ENCODE measurements around the gene R3HDM4. TPM values are rescaled to one million over a fixed set of nuclear protein-coding genes. Genes with fewer than 3 reads are reported as not detected.
A peak's percentile ranks its signal among the peaks of the same experiment; 100 is the strongest.
"Not testable (repeated sequence)": the region's sequence is repeated elsewhere in the genome, so short reads cannot be mapped to it uniquely, and the experiment has no call there.

R3HDM4 gene
- total RNA-seq, 2 donors from 2014 or later: 48.4 to 68.3 TPM

GRCh38 chr19:881385-882071 lies 31.5 kb downstream of the R3HDM4 start:
- H3K4me3 Mint-ChIP-seq: no peak overlapping the region
- no peaks in the 10 kb centered on the region for H3K36me3 Mint-ChIP-seq
- no peaks in the 10 kb centered on the region for H3K4me1 Mint-ChIP-seq (ENCODE audit: low read depth in 2 of 2)
- DNase-seq (ENCODE audit: low spot score) (no peak), ATAC-seq (no peak)
- H3K27me3 Mint-ChIP-seq: no peaks in the 10 kb centered on the region
- H3K27ac Mint-ChIP-seq: no peak overlapping the region
- no peaks in the 10 kb centered on the region for H3K9me3 Mint-ChIP-seq

- Mint-ChIP-seq H3K4me1 (ENCODE audit: low read depth in 2 of 2) (no peaks in the 10 kb centered on the region), H3K27me3 (no peaks in the 10 kb centered on the region), H3K9me3 (no peaks in the 10 kb centered on the region), H3K36me3 (no peaks in the 10 kb centered on the region), H3K4me3 (no peak overlapping the region), H3K27ac (no peak overlapping the region)
- no peak for ATAC-seq
- no peak for DNase-seq (ENCODE audit: low spot score)
Measured at GRCh38 chr19:879711-880438, 33.1 kb downstream of the R3HDM4 start.

- not testable (repeated sequence) for ATAC-seq
Measured at GRCh38 chr19:878751-879561, 34.1 kb downstream of the R3HDM4 start.

GRCh38 chr19:877992-878660 lies 34.9 kb downstream of the R3HDM4 start:
- not testable (repeated sequence) for H3K4me1 Mint-ChIP-seq (ENCODE audit: low read depth in 2 of 2); H3K36me3 Mint-ChIP-seq; DNase-seq (ENCODE audit: low spot score); H3K27ac Mint-ChIP-seq; H3K9me3 Mint-ChIP-seq; H3K4me3 Mint-ChIP-seq; H3K27me3 Mint-ChIP-seq; ATAC-seq

More at GRCh38 chr19:878751-879561, 34.1 kb downstream of the R3HDM4 start:
- H3K27ac Mint-ChIP-seq; H3K27me3 Mint-ChIP-seq; H3K4me3 Mint-ChIP-seq; H3K9me3 Mint-ChIP-seq; DNase-seq (ENCODE audit: low spot score); H3K36me3 Mint-ChIP-seq; H3K4me1 Mint-ChIP-seq (ENCODE audit: low read depth in 2 of 2): not testable (repeated sequence)

- ATAC-seq: no peak
- Mint-ChIP-seq H3K4me3 (no peak overlapping the region), H3K27ac (no peak overlapping the region), H3K27me3 (no peaks in the 10 kb centered on the region), H3K4me1 (ENCODE audit: low read depth in 2 of 2) (peaks cover 0 to 2% of the 10 kb centered on the region in 2 donors), H3K9me3 (no peaks in the 10 kb centered on the region), H3K36me3 (no peaks in the 10 kb centered on the region)
- DNase-seq (ENCODE audit: low spot score): no peak
Measured at GRCh38 chr19:876780-877314, 36.2 kb downstream of the R3HDM4 start.

GRCh38 chr19:876089-876488 lies 36.9 kb downstream of the R3HDM4 start:
- Mint-ChIP-seq H3K27ac (no peak overlapping the region), H3K36me3 (no peaks in the 10 kb centered on the region), H3K4me3 (no peak overlapping the region), H3K4me1 (ENCODE audit: low read depth in 2 of 2) (peaks cover 0 to 2% of the 10 kb centered on the region in 2 donors), H3K9me3 (no peaks in the 10 kb centered on the region), H3K27me3 (no peaks in the 10 kb centered on the region)
- DNase-seq (ENCODE audit: low spot score): no peak
- no peak for ATAC-seq

GRCh38 chr19:875265-875879 lies 37.6 kb downstream of the R3HDM4 start:
- Mint-ChIP-seq H3K4me1 (ENCODE audit: low read depth in 2 of 2) (peaks cover 0 to 2% of the 10 kb centered on the region in 2 donors), H3K27ac (no peak overlapping the region), H3K36me3 (no peaks in the 10 kb centered on the region), H3K4me3 (no peak overlapping the region), H3K27me3 (no peaks in the 10 kb centered on the region), H3K9me3 (no peaks in the 10 kb centered on the region)
- ATAC-seq (no peak), DNase-seq (ENCODE audit: low spot score) (no peak)

- DNase-seq (ENCODE audit: low spot score): no peak
- H3K9me3 Mint-ChIP-seq: no peaks in the 10 kb centered on the region
- no peak overlapping the region for H3K4me3 Mint-ChIP-seq
- no peak for ATAC-seq
- no peaks in the 10 kb centered on the region for H3K27me3 Mint-ChIP-seq
- no peaks in the 10 kb centered on the region for H3K36me3 Mint-ChIP-seq
- no peak overlapping the region for H3K27ac Mint-ChIP-seq
- peaks cover 0 to 2% of the 10 kb centered on the region in 2 donors for H3K4me1 Mint-ChIP-seq (ENCODE audit: low read depth in 2 of 2)
Measured at GRCh38 chr19:873561-874041, 39.4 kb downstream of the R3HDM4 start.

- Mint-ChIP-seq H3K4me3 (no peak overlapping the region), H3K36me3 (no peaks in the 10 kb centered on the region)
- peak; percentile 80 to 89 for ATAC-seq
Measured at GRCh38 chr19:873084-873483, 39.9 kb downstream of the R3HDM4 start.

GRCh38 chr19:872266-872951 lies 40.6 kb downstream of the R3HDM4 start:
- ATAC-seq: peak; percentile 74

More at GRCh38 chr19:873084-873483, 39.9 kb downstream of the R3HDM4 start:
- Mint-ChIP-seq H3K27me3 (no peaks in the 10 kb centered on the region), H3K4me1 (ENCODE audit: low read depth in 2 of 2) (peaks cover 0 to 2% of the 10 kb centered on the region in 2 donors), H3K9me3 (no peaks in the 10 kb centered on the region), H3K27ac (no peak overlapping the region)
- no peak for DNase-seq (ENCODE audit: low spot score)

GRCh38 chr19:871446-872265 lies 41.4 kb downstream of the R3HDM4 start:
- no peak for ATAC-seq
- no peak overlapping the region for H3K4me3 Mint-ChIP-seq
- DNase-seq (ENCODE audit: low spot score): no peak

More at GRCh38 chr19:872266-872951, 40.6 kb downstream of the R3HDM4 start:
- Mint-ChIP-seq H3K27ac (no peak overlapping the region), H3K27me3 (no peaks in the 10 kb centered on the region), H3K9me3 (no peaks in the 10 kb centered on the region), H3K4me3 (no peak overlapping the region), H3K4me1 (ENCODE audit: low read depth in 2 of 2) (peaks cover 0 to 4% of the 10 kb centered on the region in 2 donors), H3K36me3 (peaks cover 3% of the 10 kb centered on the region)
- DNase-seq (ENCODE audit: low spot score): peak; percentile 72

GRCh38 chr19:870963-871401 lies 42.0 kb downstream of the R3HDM4 start:
- no peak overlapping the region for H3K27ac Mint-ChIP-seq
- H3K9me3 Mint-ChIP-seq: no peaks in the 10 kb centered on the region
- no peak for ATAC-seq

More at GRCh38 chr19:871446-872265, 41.4 kb downstream of the R3HDM4 start:
- no peaks in the 10 kb centered on the region for H3K27me3 Mint-ChIP-seq
- no peaks in the 10 kb centered on the region for H3K9me3 Mint-ChIP-seq
- no peak overlapping the region for H3K27ac Mint-ChIP-seq
- H3K36me3 Mint-ChIP-seq: peaks cover 4% of the 10 kb centered on the region
- H3K4me1 Mint-ChIP-seq (ENCODE audit: low read depth in 2 of 2): peaks cover 0 to 6% of the 10 kb centered on the region in 2 donors

More at GRCh38 chr19:870963-871401, 42.0 kb downstream of the R3HDM4 start:
- DNase-seq (ENCODE audit: low spot score): no peak
- H3K4me1 Mint-ChIP-seq (ENCODE audit: low read depth in 2 of 2): peaks cover 0 to 6% of the 10 kb centered on the region in 2 donors
- H3K4me3 Mint-ChIP-seq: no peak overlapping the region
- H3K36me3 Mint-ChIP-seq: peaks cover 4% of the 10 kb centered on the region
- H3K27me3 Mint-ChIP-seq: no peaks in the 10 kb centered on the region

Data from natural killer cell treated with Interleukin-12 subunit alpha and Interleukin-12 subunit beta and Interleukin-15 and Interleukin-18, amount 100 ng/mL, for 72 hours (primary cell).